AG09309 (cell line): Measurements from ENCODE around the gene RELN.

Source experiments
- DNase-seq: peaks from one replicate; pipeline ENCODE4 v3.0.0-alpha.2; 2010; ENCODE audit warnings: low read depth
- H3K4me3 ChIP-seq: 2 replicates; pipeline ENCODE4 v1.5.1; 2011; ENCODE audit warnings: mild to moderate bottlenecking, low read depth, low read length, moderate library complexity; ENCODE audit not compliant: control insufficient read depth
- TF ChIP-seq, protein P1 (sequence below): IDR thresholded peaks from 2 replicates; pipeline ENCODE4 v1.5.1; 2011; ENCODE audit warnings: mild to moderate bottlenecking, low read depth, low read length, inconsistent platforms; ENCODE audit not compliant: insufficient read depth, control insufficient read depth; ENCODE audit errors: missing control alignments

The RELN gene

DNA sequence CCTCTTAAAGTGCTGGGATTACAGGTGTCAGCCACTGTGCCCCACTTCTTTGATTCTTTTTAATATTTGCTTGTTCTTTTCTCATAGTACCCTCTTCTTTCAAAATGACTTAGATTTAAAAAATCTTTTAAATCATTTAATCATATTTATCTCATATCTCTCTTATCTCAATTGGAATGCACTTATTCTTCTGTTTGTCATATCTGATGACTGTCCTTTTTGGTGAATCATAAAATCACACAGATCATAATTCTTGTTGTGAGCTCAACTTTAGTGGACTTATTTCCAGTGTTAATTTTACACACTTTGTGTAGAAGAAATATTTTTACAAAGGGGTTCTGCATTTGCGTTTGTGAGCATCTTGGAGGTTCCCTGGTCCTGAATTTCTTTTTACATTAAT, 323.1 kb downstream of the RELN start:
- no peak overlapping the region for H3K4me3 ChIP-seq
- TF ChIP-seq, protein P1, sequence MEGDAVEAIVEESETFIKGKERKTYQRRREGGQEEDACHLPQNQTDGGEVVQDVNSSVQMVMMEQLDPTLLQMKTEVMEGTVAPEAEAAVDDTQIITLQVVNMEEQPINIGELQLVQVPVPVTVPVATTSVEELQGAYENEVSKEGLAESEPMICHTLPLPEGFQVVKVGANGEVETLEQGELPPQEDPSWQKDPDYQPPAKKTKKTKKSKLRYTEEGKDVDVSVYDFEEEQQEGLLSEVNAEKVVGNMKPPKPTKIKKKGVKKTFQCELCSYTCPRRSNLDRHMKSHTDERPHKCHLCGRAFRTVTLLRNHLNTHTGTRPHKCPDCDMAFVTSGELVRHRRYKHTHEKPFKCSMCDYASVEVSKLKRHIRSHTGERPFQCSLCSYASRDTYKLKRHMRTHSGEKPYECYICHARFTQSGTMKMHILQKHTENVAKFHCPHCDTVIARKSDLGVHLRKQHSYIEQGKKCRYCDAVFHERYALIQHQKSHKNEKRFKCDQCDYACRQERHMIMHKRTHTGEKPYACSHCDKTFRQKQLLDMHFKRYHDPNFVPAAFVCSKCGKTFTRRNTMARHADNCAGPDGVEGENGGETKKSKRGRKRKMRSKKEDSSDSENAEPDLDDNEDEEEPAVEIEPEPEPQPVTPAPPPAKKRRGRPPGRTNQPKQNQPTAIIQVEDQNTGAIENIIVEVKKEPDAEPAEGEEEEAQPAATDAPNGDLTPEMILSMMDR = no peak
- no peak for DNase-seq

DNA sequence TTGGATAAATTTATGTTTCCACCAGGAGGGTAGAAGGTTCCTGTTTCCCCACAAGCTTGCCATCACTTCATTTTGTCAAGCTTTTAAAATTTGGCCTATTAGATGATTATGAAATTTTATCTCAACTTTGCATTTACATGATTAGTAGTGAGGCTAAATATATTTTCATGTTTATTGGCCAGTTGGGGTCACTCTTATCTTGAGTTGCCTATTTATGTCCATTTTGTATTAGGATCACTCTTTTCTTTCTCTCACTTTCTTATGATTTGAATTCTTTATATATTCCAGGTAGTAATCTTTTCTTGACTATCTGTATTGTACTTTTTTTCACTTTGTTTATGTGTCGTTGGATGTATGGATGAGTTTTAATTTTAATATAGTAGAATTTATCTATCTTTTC, 324.9 kb downstream of the RELN start:
- H3K4me3 ChIP-seq = no peak overlapping the region
- no peak for DNase-seq
- TF ChIP-seq, protein P1 = no peak

DNA sequence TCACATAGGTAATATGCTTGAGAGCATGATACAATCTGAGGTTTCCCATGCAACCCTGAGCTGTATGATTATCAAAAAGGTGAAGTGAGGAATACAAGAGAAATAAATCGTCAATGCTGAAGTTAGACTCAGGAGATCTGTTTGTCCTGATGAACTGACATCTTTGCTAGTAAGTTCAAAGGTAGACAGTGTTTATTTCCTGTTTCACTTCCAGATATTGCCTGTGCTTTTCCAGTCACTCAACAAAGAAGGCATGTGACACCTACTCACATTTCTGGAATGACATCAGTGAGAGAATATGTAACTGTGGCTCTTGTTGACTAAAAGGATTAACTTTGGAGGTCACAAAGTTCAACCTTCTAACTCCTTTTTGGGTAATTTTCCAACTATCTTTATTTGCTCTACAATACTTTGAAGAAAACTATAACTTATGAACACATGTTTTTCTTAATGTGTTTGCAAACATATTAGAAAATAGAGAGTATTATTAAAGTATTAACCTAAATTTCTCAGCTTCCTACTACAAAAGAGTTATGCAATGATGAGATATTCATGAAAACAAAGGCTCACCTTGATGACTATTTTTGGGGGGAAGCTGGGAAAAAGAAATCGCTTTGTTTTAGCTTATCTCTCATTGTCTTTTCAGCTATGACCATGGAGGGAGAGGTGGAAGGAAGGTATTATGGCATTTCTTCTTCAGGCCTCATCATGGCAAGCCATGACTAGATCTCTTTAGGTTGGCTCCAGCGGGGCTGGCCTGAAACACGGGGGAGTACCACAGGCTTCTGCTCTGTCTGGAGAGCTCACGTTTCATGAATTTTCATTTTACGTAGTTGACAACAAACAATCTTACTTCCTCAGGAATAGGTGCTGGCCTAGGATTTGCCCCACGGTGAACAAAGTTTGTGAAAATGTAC, 328.7 kb downstream of the RELN start:
- DNase-seq = no peak
- H3K4me3 ChIP-seq = no peak overlapping the region
- TF ChIP-seq, protein P1 = no peak

DNA sequence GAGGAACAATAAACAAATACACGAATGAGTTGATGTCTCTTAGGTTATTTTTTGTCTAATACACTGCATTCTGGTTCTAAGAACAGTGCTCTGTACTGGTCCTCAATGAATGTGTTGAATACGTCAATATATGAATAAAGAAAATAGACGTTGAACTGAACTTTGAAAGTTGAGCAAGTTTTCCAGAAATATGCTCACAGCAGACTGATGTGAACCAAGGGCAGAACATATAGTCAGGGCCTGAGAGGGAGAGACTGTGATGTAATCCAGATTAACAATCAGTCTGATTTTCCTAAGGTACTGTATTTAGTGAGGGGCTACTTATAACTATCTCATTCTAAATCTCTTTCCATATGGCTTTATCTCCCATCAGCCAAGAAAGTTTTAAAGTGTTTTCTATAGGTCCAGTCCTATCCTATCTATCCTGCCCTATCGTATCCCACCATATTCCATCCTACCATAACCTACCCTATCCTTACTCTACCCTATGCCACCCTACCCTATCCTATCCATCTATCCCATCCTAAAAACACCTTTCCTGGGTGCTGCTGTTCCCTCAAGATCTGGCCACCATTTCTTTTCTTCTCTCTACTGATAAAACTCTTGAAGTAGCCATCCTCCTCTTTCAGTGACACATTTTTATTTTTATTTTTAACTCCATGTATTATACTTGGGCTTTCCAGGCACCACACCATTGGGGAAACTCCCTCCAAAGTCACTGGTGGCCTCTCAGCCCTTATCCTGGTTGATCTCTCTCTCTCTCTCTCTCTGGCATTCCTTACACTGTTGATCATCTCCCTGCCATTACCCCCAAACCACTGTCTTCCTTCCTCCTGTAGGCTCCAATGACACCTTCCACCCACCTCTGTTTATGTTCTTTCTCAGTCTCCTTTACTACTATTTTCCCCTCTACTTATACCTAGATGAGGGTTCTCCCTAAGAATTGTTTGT, 331.1 kb downstream of the RELN start:
- TF ChIP-seq, protein P1 = no peak
- H3K4me3 ChIP-seq = no peak overlapping the region
- DNase-seq = no peak

- DNase-seq = no peak
- TF ChIP-seq, protein P1 = no peak
- H3K4me3 ChIP-seq = no peak overlapping the region
Measured at GRCh38 chr7:103657474-103657894, 332.0 kb downstream of the RELN start.

DNA sequence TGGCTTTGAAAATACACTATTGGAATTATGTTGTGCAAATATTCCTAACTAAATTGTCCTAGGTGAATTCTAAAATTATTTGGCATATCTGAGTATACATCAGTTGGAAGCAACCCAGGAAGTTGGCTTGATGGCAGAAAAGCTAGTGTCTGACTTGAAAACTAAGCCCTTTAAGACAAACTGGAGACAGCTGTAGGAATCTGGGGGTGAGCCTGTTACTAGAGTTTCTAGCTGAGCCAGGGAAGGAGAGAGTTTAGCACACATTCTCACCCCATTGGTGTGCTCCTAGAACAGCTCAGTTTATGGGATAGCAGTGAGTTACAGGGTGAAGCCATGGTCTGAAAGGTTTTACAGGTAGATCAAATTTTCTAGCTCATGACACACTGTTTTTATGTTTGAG, 333.2 kb downstream of the RELN start:
- DNase-seq = no peak
- TF ChIP-seq, protein P1 = no peak
- no peak overlapping the region for H3K4me3 ChIP-seq
